Measurements from ENCODE around the gene PPP1R15A.
"Not testable (repeated sequence)": the region's sequence is repeated elsewhere in the genome, so short reads cannot be mapped to it uniquely, and the experiment has no call there.

Gene PPP1R15A

DNA sequence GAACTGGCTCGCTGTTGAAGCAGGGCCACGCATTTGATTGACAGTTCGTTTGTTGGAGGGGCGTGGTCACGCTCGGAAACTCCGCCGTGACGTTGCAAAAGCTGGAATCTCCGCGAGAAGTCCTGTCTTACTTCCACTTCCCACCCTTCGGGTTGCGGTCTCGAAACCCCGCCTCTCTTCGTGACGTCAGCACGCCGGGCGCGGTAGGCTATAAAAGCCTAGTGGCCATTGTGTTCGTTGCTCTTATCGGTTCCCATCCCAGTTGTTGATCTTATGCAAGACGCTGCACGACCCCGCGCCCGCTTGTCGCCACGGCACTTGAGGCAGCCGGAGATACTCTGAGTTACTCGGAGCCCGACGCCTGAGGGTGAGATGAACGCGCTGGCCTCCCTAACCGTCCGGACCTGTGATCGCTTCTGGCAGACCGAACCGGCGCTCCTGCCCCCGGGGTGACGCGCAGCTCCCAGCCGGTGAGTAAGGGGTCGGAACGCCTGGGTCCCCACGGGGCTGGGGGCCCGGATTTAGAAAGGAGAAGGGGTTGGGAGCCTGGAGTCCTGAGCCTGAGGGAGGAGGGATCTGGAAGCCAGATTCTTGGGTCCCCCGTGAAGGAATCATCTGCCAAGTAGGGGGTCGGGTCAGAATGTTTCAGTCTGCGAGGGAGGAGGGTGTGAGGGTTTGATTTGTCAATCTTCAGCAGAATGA is at the start of gene PPP1R15A:
Gene PPP1R15A (plus strand): TSS at position 240 of the 702 bp plus-strand sequence. CDS start 813 bp downstream, outside the sequence.
- DNase-seq, result peak; percentile 57 to 97 (median 93)

- no peak for DNase-seq
Observed at GRCh38 chr19:48822514-48822913, 49.7 kb upstream of the PPP1R15A start.

GRCh38 chr19:48826606-48827020 is 45.6 kb upstream of the PPP1R15A start:
- no peak for DNase-seq

GRCh38 chr19:48830088-48830487 is 42.1 kb upstream of the PPP1R15A start:
- DNase-seq, result no peak

DNA sequence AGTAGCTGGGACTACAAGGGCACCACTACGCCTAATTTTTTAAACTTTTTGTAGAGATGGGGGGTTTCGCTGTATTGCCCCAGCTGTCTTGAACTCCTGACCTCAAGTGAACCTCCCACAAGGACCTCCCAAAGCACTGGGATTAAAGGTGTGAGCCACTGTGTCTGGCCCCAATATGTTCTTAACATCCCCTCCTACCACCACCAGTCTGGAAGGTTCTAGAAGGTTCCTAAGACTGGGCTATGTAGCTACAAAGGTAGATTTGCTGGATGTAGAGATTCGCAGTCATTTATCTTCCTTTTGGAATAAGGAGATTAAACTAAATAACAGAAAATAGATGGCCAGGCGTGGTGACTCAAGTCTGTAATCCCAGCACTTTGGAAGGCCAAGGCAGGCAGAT is 41.3 kb upstream of the PPP1R15A start:
- DNase-seq, result no peak

GRCh38 chr19:48833049-48833448 is 39.2 kb upstream of the PPP1R15A start:
- no peak for DNase-seq

DNA sequence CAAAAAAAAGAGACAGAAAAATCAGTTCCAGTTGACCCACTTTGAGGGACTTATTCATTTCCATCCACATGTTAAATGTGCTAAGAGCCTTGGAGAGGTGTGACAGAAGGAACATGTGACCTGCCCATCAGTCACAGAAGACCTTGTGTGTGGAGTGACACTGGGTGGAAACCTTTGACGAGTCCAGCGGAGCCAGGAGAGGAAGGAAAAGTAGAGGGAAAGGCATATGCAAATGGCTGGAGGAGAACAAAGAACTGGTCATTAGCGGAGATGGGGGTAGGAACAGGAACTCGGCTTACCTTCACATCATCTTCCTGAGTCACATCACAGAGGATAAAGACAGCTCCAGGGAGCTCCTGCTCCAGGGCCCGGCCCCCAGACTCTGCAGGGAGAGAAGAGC is 38.2 kb upstream of the PPP1R15A start:
- no peak for DNase-seq

DNA sequence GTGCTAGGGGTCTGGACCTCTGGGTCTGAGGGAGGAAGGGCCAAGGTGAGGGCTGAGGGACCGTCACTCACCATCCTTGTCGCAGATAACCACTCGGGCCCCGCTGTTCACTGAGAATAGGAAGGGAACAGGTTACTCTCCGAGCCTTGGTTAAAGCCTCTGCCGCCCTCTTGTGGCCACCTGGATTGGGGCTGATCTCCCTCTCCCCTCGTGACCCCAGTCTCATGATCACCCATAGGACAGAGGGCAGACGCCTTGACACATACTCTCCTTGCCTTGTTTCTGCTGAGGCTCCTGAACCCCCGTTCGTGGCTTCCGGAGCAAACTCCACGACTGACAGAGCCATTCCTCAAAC is 36.5 kb upstream of the PPP1R15A start:
- DNase-seq, result peak in 13 of 14 donors; percentile 20 to 89 (median 84)

DNA sequence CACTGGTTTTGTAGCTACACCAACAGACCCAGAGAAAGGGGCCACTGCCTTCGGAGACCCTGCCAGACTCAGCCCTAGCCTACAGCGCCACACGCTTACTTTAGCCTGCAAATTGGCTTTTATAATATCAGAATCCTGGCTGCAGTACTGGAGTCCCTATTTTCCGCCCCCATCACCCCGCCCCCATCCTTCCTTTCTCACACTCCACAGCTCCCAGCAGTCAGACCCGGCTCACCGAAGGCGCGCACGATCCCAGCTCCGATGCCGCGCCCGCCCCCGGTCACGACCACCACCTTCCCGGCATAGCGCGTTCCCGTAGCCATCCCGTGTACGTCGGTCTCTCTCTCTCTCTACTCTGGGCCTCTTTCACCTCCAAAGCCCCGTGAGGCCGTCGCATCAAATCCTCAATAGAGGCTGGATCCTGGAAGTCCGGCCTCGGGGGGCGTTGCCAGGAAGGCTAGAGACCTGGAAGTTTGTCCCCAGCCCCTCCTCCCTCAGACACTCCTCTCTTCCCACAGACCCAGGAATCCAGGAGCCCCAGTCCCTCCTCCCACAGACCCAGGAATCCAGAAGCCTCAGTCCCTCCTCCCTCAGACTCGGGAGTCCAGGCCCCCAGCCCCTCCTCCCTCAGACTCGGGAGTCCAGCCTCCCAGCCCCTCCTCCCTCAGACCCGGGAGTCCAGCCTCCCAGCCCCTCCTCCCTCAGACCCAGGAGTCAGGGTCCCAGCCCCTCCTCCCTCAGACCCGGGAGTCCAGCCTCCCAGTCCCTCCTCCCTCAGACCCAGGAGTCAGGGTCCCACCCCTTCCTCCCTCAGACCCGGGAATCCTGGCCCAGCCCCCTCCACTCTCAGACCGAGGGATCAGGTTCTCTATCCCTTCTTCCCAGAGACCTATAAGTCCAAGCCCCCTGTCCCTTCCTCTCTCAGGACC is 35.9 kb upstream of the PPP1R15A start, which contains the start of gene HSD17B14:
Gene HSD17B14 (minus strand): TSS at position 403 of the 929 bp plus-strand sequence. CDS start 80 bp downstream, at position 323.
- peak in 10 of 14 donors; percentile 16 to 78 (median 66) for DNase-seq

- DNase-seq, result peak in 12 of 14 donors; percentile 40 to 84 (median 69)
Observed at GRCh38 chr19:48837051-48837524, 35.1 kb upstream of the PPP1R15A start.

DNA sequence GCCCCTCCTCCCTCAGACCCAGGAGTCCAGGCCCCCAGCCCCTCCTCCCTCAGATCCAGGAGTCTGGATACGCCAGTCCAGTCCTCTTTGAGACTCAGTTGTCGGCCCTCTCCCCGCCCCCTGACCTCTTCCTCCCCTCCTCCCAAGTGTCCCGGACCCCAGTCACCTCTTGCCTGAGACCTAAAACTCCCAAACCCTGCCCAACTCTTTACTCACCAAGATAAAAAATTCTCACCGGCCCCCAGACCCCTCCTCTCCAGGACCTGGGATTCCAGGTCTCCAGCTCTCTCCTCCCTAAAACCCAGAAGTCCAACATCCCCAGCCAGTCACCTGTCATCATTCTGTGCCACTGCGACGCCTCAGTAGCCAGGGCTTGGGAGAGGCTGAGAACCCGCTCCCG is 34.5 kb upstream of the PPP1R15A start:
- DNase-seq, result peak in 2 of 14 donors; percentile 20 to 24

DNA sequence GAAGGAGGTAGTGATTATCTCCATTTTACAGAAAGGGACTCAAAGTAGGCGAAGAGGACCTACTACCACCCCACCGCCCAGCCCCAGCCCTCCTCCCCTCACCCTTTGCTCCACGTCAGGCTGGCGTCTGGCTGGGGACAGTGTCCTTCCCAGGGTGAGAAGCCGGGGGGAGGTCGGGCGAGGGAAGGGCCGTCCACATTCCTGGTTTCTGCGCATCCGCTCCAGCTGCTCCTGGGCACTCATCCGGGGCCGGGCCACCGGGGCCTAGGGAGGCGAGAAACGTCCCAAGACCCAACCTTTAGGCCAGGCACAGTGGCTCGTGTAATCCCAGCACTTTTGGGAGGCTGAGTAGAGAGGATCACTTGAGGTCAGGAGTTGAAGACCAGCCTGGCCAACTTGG is 31.2 kb upstream of the PPP1R15A start:
- DNase-seq, result no peak

GRCh38 chr19:48841571-48841970 is 30.6 kb upstream of the PPP1R15A start:
- no peak for DNase-seq

DNA sequence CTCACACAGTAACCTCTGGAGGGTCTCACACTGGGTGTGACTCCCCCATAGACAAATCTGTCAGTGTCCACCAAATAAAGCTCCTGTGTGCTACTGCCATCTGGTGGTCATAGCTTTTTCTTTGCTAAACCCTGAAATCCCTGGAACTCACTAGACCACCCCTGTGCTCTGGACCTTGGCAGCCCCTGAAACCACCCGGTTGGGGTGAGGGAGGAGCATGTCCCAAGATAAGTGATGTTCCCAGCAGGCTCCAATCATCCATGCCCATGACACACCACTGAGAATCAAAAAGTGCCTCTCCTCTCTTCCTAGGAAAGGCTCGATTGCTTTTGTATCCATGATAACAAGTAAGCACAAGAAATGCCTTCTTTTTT is 29.4 kb upstream of the PPP1R15A start:
- DNase-seq, result peak in 9 of 14 donors; percentile 1 to 31 (median 15)

DNA sequence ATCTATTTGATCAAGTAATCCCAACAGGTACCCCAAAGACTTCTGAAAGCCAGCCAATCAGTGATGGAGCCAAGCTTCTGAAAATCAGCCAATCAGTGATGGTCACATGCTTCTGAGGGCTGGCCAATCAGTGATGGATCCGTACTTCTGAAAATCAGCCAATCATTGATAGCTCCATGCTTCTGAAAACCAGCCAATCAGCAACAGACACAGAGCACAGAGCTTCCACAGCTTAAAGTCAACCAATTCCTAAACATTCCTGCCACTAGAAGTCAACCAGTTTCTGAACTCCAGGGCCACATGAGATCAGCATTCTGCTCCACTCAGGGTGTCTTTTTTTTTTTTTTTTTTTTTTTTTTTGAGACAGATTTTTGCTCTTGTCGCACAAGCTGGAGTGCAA is 27.7 kb upstream of the PPP1R15A start:
- DNase-seq, result no peak

GRCh38 chr19:48845384-48845783 is 26.8 kb upstream of the PPP1R15A start:
- DNase-seq, result no peak

DNA sequence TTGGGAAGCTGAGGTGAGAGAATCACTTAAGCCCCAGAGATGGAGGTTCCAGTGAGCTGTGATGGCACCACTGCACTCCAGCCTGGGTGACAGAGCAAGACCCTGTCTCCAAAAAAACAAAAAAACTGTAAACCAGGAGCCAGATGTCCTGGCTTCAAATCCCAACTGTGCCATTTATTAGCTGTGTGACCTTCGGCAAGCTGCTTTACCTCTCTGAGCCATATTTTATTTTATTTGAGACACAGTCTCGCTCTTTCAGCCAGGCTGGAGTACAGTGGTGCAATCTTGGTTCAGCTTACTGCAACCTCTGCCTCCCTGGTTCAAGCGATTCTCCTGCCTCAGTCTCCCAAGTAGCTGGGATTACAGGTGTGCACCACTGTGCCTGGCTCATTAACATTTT is 25.6 kb upstream of the PPP1R15A start:
- DNase-seq, result not testable (repeated sequence)

DNA sequence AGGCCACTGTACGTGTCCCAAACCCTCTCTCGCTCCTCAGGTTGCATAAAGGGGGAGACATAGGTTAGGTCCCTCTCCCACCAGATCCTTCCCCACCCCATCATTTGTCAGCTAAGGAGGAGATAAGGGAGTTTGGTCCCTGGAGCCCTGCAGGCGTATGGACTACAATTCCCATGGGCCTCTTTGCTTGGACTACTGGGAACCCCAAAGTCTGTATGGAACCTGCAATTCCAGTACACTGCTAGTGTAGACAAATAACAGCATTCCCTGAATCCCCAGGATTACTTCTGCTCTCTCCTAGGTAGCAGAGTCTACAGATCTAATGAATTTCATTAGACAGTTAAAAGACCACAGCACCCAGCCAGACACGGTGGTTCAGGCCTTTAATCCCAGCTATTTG is 19.9 kb upstream of the PPP1R15A start:
- DNase-seq, result no peak

DNA sequence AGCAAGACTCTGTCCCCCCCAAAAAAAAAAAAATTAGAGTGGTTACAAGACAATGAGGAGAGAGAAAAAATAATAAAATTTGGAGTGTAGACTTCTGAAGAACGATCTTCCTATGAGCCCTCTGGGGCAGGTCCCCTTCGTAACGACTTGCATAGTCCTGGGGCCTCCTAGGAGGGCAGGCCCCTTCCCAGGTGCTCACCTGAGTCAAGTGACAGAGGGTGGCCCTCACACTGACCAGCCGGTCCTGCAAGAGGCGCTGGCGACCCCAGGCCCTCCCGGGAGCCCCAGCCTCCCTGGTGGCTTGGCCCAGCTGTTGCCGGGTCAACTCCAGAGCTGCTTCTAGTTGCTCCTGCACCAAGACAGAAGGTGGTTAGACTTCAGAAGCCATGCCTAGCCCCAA is 18.7 kb upstream of the PPP1R15A start:
- no peak for DNase-seq

GRCh38 chr19:48854103-48854502 is 18.1 kb upstream of the PPP1R15A start:
- no peak for DNase-seq

GRCh38 chr19:48856921-48857320 is 15.3 kb upstream of the PPP1R15A start:
- no peak for DNase-seq

- no peak for DNase-seq
Observed at GRCh38 chr19:48858984-48859710, 13.1 kb upstream of the PPP1R15A start.

Measured in C1 segment of cervical spinal cord (tissue), 14 donors.